HUES64 (cell line): ENCODE results near the gene HTRA2.

ENCODE experiments used
- H3K27ac ChIP-seq: 2 replicates; pipeline ENCODE4 v1.7.0; 2013; ENCODE audit warnings: low read depth, low read length, inconsistent platforms
- H3K27me3 ChIP-seq: 2 replicates; pipeline ENCODE4 v1.6.1; 2013; ENCODE audit warnings: mild to moderate bottlenecking, low read length; ENCODE audit not compliant: insufficient read depth
- H3K36me3 ChIP-seq: 2 replicates; pipeline ENCODE4 v1.6.1; 2013; ENCODE audit warnings: mild to moderate bottlenecking, low read length; ENCODE audit not compliant: insufficient read depth
- H3K4me1 ChIP-seq: 2 replicates; pipeline ENCODE4 v1.6.1; 2013; ENCODE audit warnings: mild to moderate bottlenecking, low read length, moderate library complexity; ENCODE audit not compliant: insufficient read depth
- H3K4me3 ChIP-seq: 2 replicates; pipeline ENCODE4 v1.5.1; 2013; ENCODE audit warnings: mild to moderate bottlenecking, low read length, moderate library complexity
- H3K9ac ChIP-seq: 2 replicates; pipeline ENCODE4 v1.6.1; 2013; ENCODE audit warnings: mild to moderate bottlenecking, low read depth, low read length
- H3K9me3 ChIP-seq: 2 replicates; pipeline ENCODE4 v1.6.1; 2013; ENCODE audit warnings: low read depth, low read length; ENCODE audit not compliant: insufficient read depth
- WGBS: fragments of 150-250, 120-280 bp; methylation state at CpG from one replicate; pipeline ENCODE4 v1.1.7; 2013; ENCODE audit warnings: missing lambda C conversion rate; 5-methylcytosine and 5-hydroxymethylcytosine counted together

The HTRA2 gene

GRCh38 chr2:74551530-74551929, 21.8 kb downstream of the HTRA2 start:
- H3K9me3 ChIP-seq = no peaks in the 10 kb centered on the region
- no peaks in the 10 kb centered on the region for H3K36me3 ChIP-seq
- no peak overlapping the region for H3K4me3 ChIP-seq
- peaks cover 70% of the 10 kb centered on the region for H3K27me3 ChIP-seq
- peaks cover 14% of the 10 kb centered on the region; the same call in 1 of the 2 replicates for H3K4me1 ChIP-seq
- no peak overlapping the region for H3K27ac ChIP-seq
- no peak overlapping the region for H3K9ac ChIP-seq

GRCh38 chr2:74551942-74552913, 22.5 kb downstream of the HTRA2 start:
- H3K9ac ChIP-seq = no peak overlapping the region
- H3K36me3 ChIP-seq = no peaks in the 10 kb centered on the region
- no peaks in the 10 kb centered on the region for H3K9me3 ChIP-seq
- H3K4me1 ChIP-seq = peaks cover 14% of the 10 kb centered on the region; the same call in 1 of the 2 replicates
- H3K27me3 ChIP-seq = peaks cover 68% of the 10 kb centered on the region
- H3K27ac ChIP-seq = no peak overlapping the region
- 89% methylated on average over 21 of the region's 21 CpGs for WGBS
- H3K4me3 ChIP-seq = peak overlapping the region; percentile 95

GRCh38 chr2:74552914-74553811, 23.4 kb downstream of the HTRA2 start:
- no peaks in the 10 kb centered on the region for H3K9me3 ChIP-seq
- 13% methylated on average over 27 of the region's 27 CpGs for WGBS
- H3K9ac ChIP-seq = peak overlapping the region; percentile 5
- H3K36me3 ChIP-seq = no peaks in the 10 kb centered on the region
- H3K27ac ChIP-seq = peak overlapping the region; percentile 25; the same call in 1 of the 2 replicates
- peak overlapping the region; percentile 95 for H3K4me3 ChIP-seq
- peaks cover 14% of the 10 kb centered on the region; the same call in 1 of the 2 replicates for H3K4me1 ChIP-seq
- peaks cover 59% of the 10 kb centered on the region for H3K27me3 ChIP-seq

GRCh38 chr2:74553892-74554819, 24.4 kb downstream of the HTRA2 start, which contains the start of the genes DOK1 and LOXL3:
Gene DOK1, plus strand, starts transcription at chr2:74554720. Its CDS starts 35 bp downstream, at chr2:74554755.
Gene LOXL3, minus strand, starts transcription at chr2:74553942. Its CDS starts 1,308 bp downstream, at chr2:74552634.
- H3K9ac ChIP-seq = peak within 1 kb of the TSS; percentile 59
- peaks cover 51% of the 10 kb centered on the region for H3K27me3 ChIP-seq
- H3K4me3 ChIP-seq = peak within 1 kb of the TSS; percentile 95
- no peaks in the 10 kb centered on the region for H3K9me3 ChIP-seq
- under 1% methylated on average over 73 of the region's 73 CpGs for whole genome bisulfite sequencing
- H3K36me3 ChIP-seq = no peaks in the 10 kb centered on the region
- peaks cover 14% of the 10 kb centered on the region; the same call in 1 of the 2 replicates for H3K4me1 ChIP-seq
- H3K27ac ChIP-seq = peak within 1 kb of the TSS; percentile 95; the same call in 1 of the 2 replicates

- Histone ChIP-seq H3K27ac (peak overlapping the region; percentile 17; the same call in 1 of the 2 replicates), H3K9ac (peak overlapping the region; percentile 59), H3K27me3 (peaks cover 43% of the 10 kb centered on the region), H3K4me1 (peaks cover 16% of the 10 kb centered on the region), H3K9me3 (no peaks in the 10 kb centered on the region), H3K4me3 (peak overlapping the region; percentile 95), H3K36me3 (no peaks in the 10 kb centered on the region)
- 1% methylated on average over 58 of the region's 58 CpGs for WGBS
Measured at GRCh38 chr2:74554820-74555531, 25.2 kb downstream of the HTRA2 start.

- 56% methylated on average over 17 of the region's 17 CpGs for WGBS
- no peak overlapping the region for H3K27ac ChIP-seq
Measured at GRCh38 chr2:74555610-74556103, 25.9 kb downstream of the HTRA2 start.

GRCh38 chr2:74556159-74556558, 26.4 kb downstream of the HTRA2 start:
- WGBS = 80% methylated on average over 14 of the region's 14 CpGs
- Histone ChIP-seq H3K9ac (no peak overlapping the region), H3K27ac (no peak overlapping the region), H3K9me3 (no peaks in the 10 kb centered on the region), H3K27me3 (peaks cover 39% of the 10 kb centered on the region), H3K4me1 (peaks cover 17% of the 10 kb centered on the region), H3K4me3 (no peak overlapping the region), H3K36me3 (no peaks in the 10 kb centered on the region)

More at GRCh38 chr2:74555610-74556103, 25.9 kb downstream of the HTRA2 start:
- peak overlapping the region; percentile 59; the same call in 1 of the 2 replicates for H3K9ac ChIP-seq
- H3K27me3 ChIP-seq = peaks cover 39% of the 10 kb centered on the region
- no peaks in the 10 kb centered on the region for H3K9me3 ChIP-seq
- no peaks in the 10 kb centered on the region for H3K36me3 ChIP-seq
- peak overlapping the region; percentile 95 for H3K4me3 ChIP-seq
- peaks cover 17% of the 10 kb centered on the region for H3K4me1 ChIP-seq

- no peaks in the 10 kb centered on the region for H3K9me3 ChIP-seq
- WGBS = 87% methylated on average over 6 of the region's 6 CpGs
- H3K36me3 ChIP-seq = no peaks in the 10 kb centered on the region
- H3K27me3 ChIP-seq = peaks cover 46% of the 10 kb centered on the region
- no peak overlapping the region for H3K9ac ChIP-seq
- no peak overlapping the region for H3K4me3 ChIP-seq
- H3K4me1 ChIP-seq = peaks cover 17% of the 10 kb centered on the region
- H3K27ac ChIP-seq = no peak overlapping the region
Measured at GRCh38 chr2:74556831-74557370, 27.2 kb downstream of the HTRA2 start.
